Transverse colon (tissue), 4 donors: Measurements from ENCODE around the gene DOCK2. TPM values are rescaled to one million over a fixed set of nuclear protein-coding genes. Genes with fewer than 3 reads are reported as not detected.

Source experiments
- DNase-seq: peaks from one replicate; pipeline ENCODE4 v3.0.0-alpha.2; 2019
- H3K27ac ChIP-seq, 4 donors: fragments of 200-600 bp; sonication (generic); 2 replicates each; pipeline ENCODE4 v1.5.1; 2016 to 2018; ENCODE audit warnings: inconsistent platforms in 4 of 4
- H3K27me3 ChIP-seq: fragments of 200-600 bp; sonication (generic); 2 replicates; pipeline ENCODE4 v1.5.1; 2017; ENCODE audit warnings: inconsistent platforms
- H3K36me3 ChIP-seq, 4 donors: fragments of 200-600 bp; sonication (generic); 2 replicates each; pipeline ENCODE4 v1.5.1; 2017 to 2019; ENCODE audit warnings: inconsistent platforms in 4 of 4
- H3K4me1 ChIP-seq, 4 donors: fragments of 200-600 bp; sonication (generic); 2 replicates each; pipeline ENCODE4 v1.5.1; 2017 to 2020; ENCODE audit warnings: inconsistent platforms in 4 of 4
- H3K4me3 ChIP-seq, 4 donors: fragments of 200-600 bp; sonication (generic); 1 replicate in 1 of 4; 2 replicates in 3 of 4; pipeline versions ENCODE4 v1.5.1 to v1.6.1; 2017 to 2019; ENCODE audit warnings: inconsistent platforms in 4 of 4
- H3K9me3 ChIP-seq, 2 donors: fragments of 200-600 bp; sonication (generic); 2 replicates each; pipeline ENCODE4 v1.5.1; 2017 to 2019; ENCODE audit warnings: inconsistent platforms in 2 of 2
- CTCF ChIP-seq, 5 experiments: fragments of 200-600 bp in 3 of 5; fragments of 450-650 bp in 2 of 5; sonication (generic) in 3 of 5; IDR thresholded peaks; 1 replicate in 2 of 5; 2 replicates in 3 of 5; pipeline ENCODE4 v1.5.1; 2016 to 2017; ENCODE audit warnings: antibody characterized with exemption in 5 of 5, inconsistent platforms in 3 of 5, mild to moderate bottlenecking in 2 of 5, moderate library complexity in 1 of 5
- EP300 ChIP-seq: sonication (generic); formaldehyde crosslinking; IDR thresholded peaks from one replicate; pipeline ENCODE4 v1.6.1; 2017; ENCODE audit warnings: antibody characterized with exemption, low read depth
- POLR2A ChIP-seq: fragments of 450-650 bp; IDR thresholded peaks from one replicate; pipeline ENCODE4 v1.6.1; 2016; ENCODE audit warnings: antibody characterized with exemption, mild to moderate bottlenecking, moderate library complexity
- POLR2AphosphoS5 ChIP-seq, 3 donors: sonication (generic); formaldehyde crosslinking; IDR thresholded peaks; one replicate each; pipeline ENCODE4 v1.6.1; 2016; ENCODE audit warnings: antibody characterized with exemption in 3 of 3
- WGBS, 2 donors: methylation state at CpG; one replicate each; pipeline ENCODE4 v1.1.5; 2018; ENCODE audit warnings: low coverage in 1 of 2; 5-methylcytosine and 5-hydroxymethylcytosine counted together
- in situ Hi-C, 4 donors: fragments of 200-750 bp; cut with MboI; loops; one replicate each; pipeline versions ENCODE4 v1.15.0 to v1.15.1; 2017; ENCODE audit warnings: low sequenced_read_pairs in 3 of 4, low pct_ligation_motif_present in 1 of 4, low pct_unique_long_range_greater_than_20kb in 1 of 4
- intact Hi-C: fragments of 100-400 bp; cut with DNase I; formaldehyde crosslinking; loops from one replicate; pipeline ENCODE4 v1.15.1; 2023; ENCODE audit warnings: low total_unique reads
- total RNA-seq, 4 donors: library from RNA; depleted of rRNA; stranded (reverse); fragments of >200 nt; gene quantifications; one replicate each; pipeline ENCODE4 v1.1.0, GENCODE V29; 2016

The DOCK2 gene
- total RNA-seq, 4 donors from 2014 or later: 8.3 to 24.0 (median 14.3) TPM

DNA sequence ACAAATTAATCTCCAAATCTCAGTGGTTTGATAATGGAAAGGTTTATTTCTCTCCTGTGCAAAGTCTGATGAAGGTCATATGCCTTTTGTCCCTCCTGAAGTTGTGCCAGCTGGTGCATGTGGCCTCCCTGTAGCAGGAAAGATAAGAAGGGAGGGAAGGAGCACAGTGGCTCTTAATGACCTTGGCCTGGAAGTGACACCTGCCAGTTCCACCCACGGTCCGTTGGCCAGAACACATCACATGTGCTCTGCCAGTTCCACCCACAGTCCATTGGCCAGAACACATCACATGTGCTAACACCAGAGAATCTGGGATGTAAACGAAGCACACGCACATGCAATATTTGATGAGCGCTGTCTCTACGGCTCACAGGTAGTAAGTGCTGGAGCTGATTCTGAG, 130.9 kb downstream of the DOCK2 start:
- WGBS, 2 donors: 55 to 56% methylated on average over 4 to 6 of the region's 6 CpGs
- Histone ChIP-seq H3K36me3 (no peaks in the 10 kb centered on the region), H3K27ac (no peak overlapping the region), H3K4me3 (no peak overlapping the region), H3K4me1 (no peaks in the 10 kb centered on the region), H3K27me3 (no peaks in the 10 kb centered on the region), H3K9me3 (no peaks in the 10 kb centered on the region)
- no peak for TF ChIP-seq POLR2AphosphoS5 (IDR thresholded peaks at IDR 0.05)
- no peak for TF ChIP-seq POLR2A
- TF ChIP-seq CTCF (IDR thresholded peaks at IDR 0.05): no peak
- no peak for TF ChIP-seq EP300
- DNase-seq: no peak
- intact Hi-C loops: no loop called here
- in situ Hi-C loops: no loop called here

DNA sequence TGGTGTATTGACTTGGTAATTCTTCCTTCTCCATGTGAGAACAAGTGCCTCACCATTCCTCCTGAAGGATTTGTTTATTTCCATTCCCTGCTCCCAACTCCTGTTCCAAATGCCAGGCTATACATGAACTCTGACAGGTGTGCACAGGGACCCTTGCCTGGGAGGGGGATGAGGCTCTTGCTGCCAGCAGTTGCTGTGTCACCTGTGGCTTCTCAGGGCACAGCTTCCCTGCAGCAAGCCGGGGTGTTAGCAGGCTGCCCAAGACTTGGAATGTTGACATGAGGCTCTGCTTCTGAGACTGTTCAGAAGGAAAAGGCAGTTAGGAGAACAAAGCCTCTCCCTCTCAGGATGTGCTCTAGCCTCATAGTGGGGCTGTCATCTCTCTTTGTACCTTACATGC, 131.3 kb downstream of the DOCK2 start:
- in situ Hi-C loops (no loop called here), intact Hi-C loops (no loop called here)
- 60% methylated on average over 1 of the region's 1 CpG; no CpG with 5 or more reads in 1 of the 2 donors for WGBS, 2 donors
- no peak for DNase-seq
- Histone ChIP-seq H3K9me3 (no peaks in the 10 kb centered on the region), H3K27me3 (no peaks in the 10 kb centered on the region), H3K4me1 (no peaks in the 10 kb centered on the region), H3K36me3 (no peaks in the 10 kb centered on the region), H3K4me3 (no peak overlapping the region), H3K27ac (no peak overlapping the region)
- no peak for TF ChIP-seq POLR2AphosphoS5 (IDR thresholded peaks at IDR 0.05)

- Histone ChIP-seq H3K36me3 (no peaks in the 10 kb centered on the region), H3K4me3 (no peak overlapping the region), H3K9me3 (no peaks in the 10 kb centered on the region), H3K4me1 (no peaks in the 10 kb centered on the region), H3K27ac (no peak overlapping the region), H3K27me3 (no peaks in the 10 kb centered on the region)
- TF ChIP-seq EP300 (no peak), CTCF (IDR thresholded peaks at IDR 0.05) (no peak), POLR2AphosphoS5 (IDR thresholded peaks at IDR 0.05) (no peak), POLR2A (no peak)
- no peak for DNase-seq
- intact Hi-C loops: no loop called here
- in situ Hi-C loops: no loop called here
- 33 to 46% methylated on average over 1 of the region's 1 CpG for WGBS, 2 donors
Measured at GRCh38 chr5:169770109-169770508, 133.0 kb downstream of the DOCK2 start.

DNA sequence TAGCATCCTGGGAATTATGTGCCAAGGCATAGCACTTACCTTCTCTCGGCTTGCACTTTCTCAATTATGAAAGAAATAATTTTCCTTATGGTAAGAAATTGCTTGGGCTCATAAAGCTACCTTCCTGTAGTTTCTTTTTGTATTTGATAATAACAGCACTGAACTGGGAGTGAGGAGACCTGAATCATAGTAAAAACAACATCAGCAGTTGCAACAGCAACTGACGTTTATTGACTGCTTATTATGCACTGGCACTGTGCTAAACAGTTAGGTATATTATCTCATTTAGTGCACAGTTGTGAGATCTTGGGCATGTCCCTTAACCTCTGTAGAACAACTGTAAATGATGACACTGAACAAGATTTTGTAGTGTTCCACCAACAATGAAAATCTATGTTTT, 135.2 kb downstream of the DOCK2 start:
- H3K36me3 ChIP-seq: no peaks in the 10 kb centered on the region
- no peaks in the 10 kb centered on the region for H3K27me3 ChIP-seq
- no peak for DNase-seq
- intact Hi-C loops (no loop called here), in situ Hi-C loops (no loop called here)
- no peaks in the 10 kb centered on the region for H3K9me3 ChIP-seq
- no peak overlapping the region for H3K27ac ChIP-seq
- H3K4me1 ChIP-seq: no peaks in the 10 kb centered on the region
- 45 to 53% methylated on average over 2 of the region's 2 CpGs for WGBS, 2 donors
- TF ChIP-seq POLR2A (no peak), CTCF (IDR thresholded peaks at IDR 0.05) (no peak), EP300 (no peak), POLR2AphosphoS5 (IDR thresholded peaks at IDR 0.05) (no peak)
- H3K4me3 ChIP-seq: no peak overlapping the region

DNA sequence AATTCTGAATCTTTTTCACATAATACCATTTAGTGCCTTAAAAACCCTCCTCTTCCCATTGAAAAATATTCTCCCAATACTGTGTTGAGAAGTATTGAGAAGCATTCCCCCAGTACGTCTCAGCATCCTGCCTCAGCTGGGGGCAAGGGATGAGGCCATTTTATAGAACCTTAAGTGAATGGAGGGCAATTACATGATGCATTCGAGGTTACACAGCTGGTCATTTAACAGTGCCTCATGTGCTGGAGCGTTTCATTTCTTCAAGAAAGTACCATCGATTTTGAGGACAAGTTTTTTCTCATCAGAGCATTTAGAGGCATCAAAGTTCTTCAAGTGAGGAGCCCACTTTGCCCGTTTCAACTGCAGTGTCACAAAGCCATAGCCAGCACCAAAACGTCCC, 135.6 kb downstream of the DOCK2 start:
- DNase-seq: no peak
- no peaks in the 10 kb centered on the region for H3K36me3 ChIP-seq
- no peaks in the 10 kb centered on the region for H3K27me3 ChIP-seq
- no peaks in the 10 kb centered on the region for H3K9me3 ChIP-seq
- TF ChIP-seq CTCF (IDR thresholded peaks at IDR 0.05): no peak
- TF ChIP-seq EP300: no peak
- no peak for TF ChIP-seq POLR2A
- TF ChIP-seq POLR2AphosphoS5 (IDR thresholded peaks at IDR 0.05): no peak
- intact Hi-C loops: no loop called here
- WGBS, 2 donors: 49 to 64% methylated on average over 4 to 6 of the region's 6 CpGs
- no peak overlapping the region for H3K4me3 ChIP-seq
- H3K27ac ChIP-seq: no peak overlapping the region
- in situ Hi-C loops: no loop called here
- H3K4me1 ChIP-seq: no peaks in the 10 kb centered on the region
